Measurements from ENCODE around the gene UCN.
"Not testable (repeated sequence)": the region's sequence is repeated elsewhere in the genome, so short reads cannot be mapped to it uniquely, and the experiment has no call there.

The UCN gene

GRCh38 chr2:27308359-27308881 is at the start of gene UCN:
Gene UCN (minus strand): TSS chr2:27308445. CDS start chr2:27307895, 550 bp downstream.
- peak; percentile 83 for DNase-seq (ENCODE audit: low read depth, low spot score)

- DNase-seq (ENCODE audit: low read depth, low spot score) = peak; percentile 99
Measured at GRCh38 chr2:27356382-27357181, 48.3 kb upstream of the UCN start, which contains the start of gene GTF3C2. Gene GTF3C2 (minus strand): TSS chr2:27356764. CDS start chr2:27343554, 13,210 bp downstream.

- peak; percentile 79 for DNase-seq (ENCODE audit: low read depth, low spot score)
Measured at GRCh38 chr2:27356056-27356381, 47.8 kb upstream of the UCN start.

- no peak for DNase-seq (ENCODE audit: low read depth, low spot score)
Measured at GRCh38 chr2:27354597-27354927, 46.3 kb upstream of the UCN start.

- no peak for DNase-seq (ENCODE audit: low read depth, low spot score)
Measured at GRCh38 chr2:27353762-27354596, 45.7 kb upstream of the UCN start.

GRCh38 chr2:27353386-27353761 is 45.1 kb upstream of the UCN start:
- DNase-seq (ENCODE audit: low read depth, low spot score) = not testable (repeated sequence)

- DNase-seq (ENCODE audit: low read depth, low spot score) = no peak
Measured at GRCh38 chr2:27351802-27352598, 43.8 kb upstream of the UCN start.

GRCh38 chr2:27350106-27350693 is 42.0 kb upstream of the UCN start:
- DNase-seq (ENCODE audit: low read depth, low spot score) = no peak

- DNase-seq (ENCODE audit: low read depth, low spot score) = no peak
Measured at GRCh38 chr2:27347641-27348040, 39.4 kb upstream of the UCN start.

- DNase-seq (ENCODE audit: low read depth, low spot score) = no peak
Measured at GRCh38 chr2:27336173-27336572, 27.9 kb upstream of the UCN start.

GRCh38 chr2:27335311-27335710 is 27.1 kb upstream of the UCN start:
- no peak for DNase-seq (ENCODE audit: low read depth, low spot score)

GRCh38 chr2:27324720-27325119 is 16.5 kb upstream of the UCN start:
- DNase-seq (ENCODE audit: low read depth, low spot score) = no peak

GRCh38 chr2:27323596-27324285 is 15.5 kb upstream of the UCN start:
- no peak for DNase-seq (ENCODE audit: low read depth, low spot score)

- peak; percentile 95 for DNase-seq (ENCODE audit: low read depth, low spot score)
Measured at GRCh38 chr2:27322766-27323595, 14.7 kb upstream of the UCN start, which contains the start of gene MPV17. Gene MPV17 (minus strand): TSS chr2:27323097. CDS start chr2:27322517, 580 bp downstream.

- peak; percentile 19 for DNase-seq (ENCODE audit: low read depth, low spot score)
Measured at GRCh38 chr2:27322301-27322765, 14.1 kb upstream of the UCN start.

GRCh38 chr2:27320958-27321543 is 12.8 kb upstream of the UCN start:
- DNase-seq (ENCODE audit: low read depth, low spot score) = peak; percentile 89

GRCh38 chr2:27319839-27320238 is 11.6 kb upstream of the UCN start:
- not testable (repeated sequence) for DNase-seq (ENCODE audit: low read depth, low spot score)

GRCh38 chr2:27316655-27317412 is 8.6 kb upstream of the UCN start:
- no peak for DNase-seq (ENCODE audit: low read depth, low spot score)

- no peak for DNase-seq (ENCODE audit: low read depth, low spot score)
Measured at GRCh38 chr2:27315122-27315521, 6.9 kb upstream of the UCN start.

Measured in ELF-1 (cell line).